Esophagus squamous epithelium (tissue), 5 donors: ENCODE data around the gene C11orf91. TPM values are rescaled to one million over a fixed set of nuclear protein-coding genes. Genes with fewer than 3 reads are reported as not detected.
A peak's percentile ranks its signal among the peaks of the same experiment; 100 is the strongest.

Experiments
- DNase-seq: peaks from one replicate; lab custom pipeline; 2025; lab: John Stamatoyannopoulos, UW
- H3K27ac ChIP-seq, 4 donors: fragments of 200-600 bp; sonication (generic); one replicate each; pipeline ENCODE4 v1.5.1; 2016 to 2019; ENCODE audit warnings: mild to moderate bottlenecking in 1 of 4
- H3K27me3 ChIP-seq, 4 donors: fragments of 200-600 bp; sonication (generic); 1 replicate in 3 of 4; 2 replicates in 1 of 4; pipeline versions ENCODE4 v1.5.1 to v1.6.0; 2017 to 2021; ENCODE audit warnings: antibody characterized with exemption in 1 of 4
- H3K36me3 ChIP-seq, 3 donors: fragments of 200-600 bp; sonication (generic); one replicate each; pipeline ENCODE4 v1.5.1; 2016 to 2019
- H3K4me1 ChIP-seq, 3 donors: fragments of 200-600 bp; sonication (generic); one replicate each; pipeline ENCODE4 v1.5.1; 2017 to 2019
- H3K4me3 ChIP-seq, 4 donors: fragments of 200-600 bp; sonication (generic); 1 replicate in 3 of 4; 2 replicates in 1 of 4; pipeline ENCODE4 v1.5.1; 2016 to 2019; ENCODE audit warnings: mild to moderate bottlenecking in 2 of 4, moderate library complexity in 1 of 4
- H3K9me3 ChIP-seq, 3 donors: fragments of 200-600 bp; sonication (generic); one replicate each; pipeline ENCODE4 v1.5.1; 2016 to 2019
- CTCF ChIP-seq, 6 experiments: fragments of 450-650 bp in 4 of 6; fragments of 200-600 bp in 2 of 6; sonication (generic) in 2 of 6; IDR thresholded peaks; one replicate each; pipeline ENCODE4 v1.5.1; 2016 to 2019; ENCODE audit warnings: antibody characterized with exemption in 6 of 6, mild to moderate bottlenecking in 4 of 6, moderate library complexity in 4 of 6
- POLR2A ChIP-seq, 4 donors: fragments of 450-650 bp; IDR thresholded peaks; one replicate each; pipeline ENCODE4 v1.6.1; 2017; ENCODE audit warnings: antibody characterized with exemption in 4 of 4, mild to moderate bottlenecking in 4 of 4, moderate library complexity in 3 of 4
- WGBS, 2 donors: methylation state at CpG; one replicate each; pipeline ENCODE4 v1.1.5; 2018; 5-methylcytosine and 5-hydroxymethylcytosine counted together
- intact Hi-C: fragments of 100-400 bp; cut with DNase I; formaldehyde crosslinking; loops from one replicate; pipeline ENCODE4 v1.15.0; 2022
- total RNA-seq, 4 donors: library from RNA; depleted of rRNA; stranded (reverse); fragments of >200 nt; gene quantifications; one replicate each; pipeline ENCODE4 v1.1.0, GENCODE V29; 2016
- donor health status: DM: yes; HTN: yes; CAD: no.

The C11orf91 gene
- total RNA-seq, 4 donors from 2014 or later: not detected

- intact Hi-C loops: no loop called here
- DNase-seq: no peak
Measured at GRCh38 chr11:33670250-33671011, 30.2 kb downstream of the C11orf91 start.

GRCh38 chr11:33669598-33670249 lies 30.9 kb downstream of the C11orf91 start:
- Histone ChIP-seq H3K4me1 (peaks cover 13 to 64% (median 18%) of the 10 kb centered on the region in 3 donors), H3K36me3 (no peaks in the 10 kb centered on the region), H3K4me3 (no peak overlapping the region), H3K27me3 (no peaks in the 10 kb centered on the region), H3K27ac (peak overlapping the region in 2 of 4 donors; percentile 79 to 84), H3K9me3 (no peaks in the 10 kb centered on the region)
- intact Hi-C loops: no loop called here
- DNase-seq: no peak
- WGBS, 2 donors: 76 to 87% methylated on average over 5 of the region's 5 CpGs
- no peak for TF ChIP-seq CTCF (IDR thresholded peaks at IDR 0.05)
- no peak for TF ChIP-seq POLR2A (IDR thresholded peaks at IDR 0.05)

More at GRCh38 chr11:33670250-33671011, 30.2 kb downstream of the C11orf91 start:
- TF ChIP-seq CTCF (IDR thresholded peaks at IDR 0.05): no peak
- no peak for TF ChIP-seq POLR2A (IDR thresholded peaks at IDR 0.05)
- Histone ChIP-seq H3K36me3 (no peaks in the 10 kb centered on the region), H3K27ac (peak overlapping the region in 2 of 4 donors; percentile 39 to 49), H3K9me3 (no peaks in the 10 kb centered on the region), H3K4me1 (peaks cover 7 to 57% (median 14%) of the 10 kb centered on the region in 3 donors), H3K4me3 (no peak overlapping the region), H3K27me3 (no peaks in the 10 kb centered on the region)
- WGBS, 2 donors: 48 to 56% methylated on average over 5 of the region's 5 CpGs

GRCh38 chr11:33668951-33669596 lies 31.6 kb downstream of the C11orf91 start:
- Histone ChIP-seq H3K36me3 (no peaks in the 10 kb centered on the region), H3K9me3 (no peaks in the 10 kb centered on the region), H3K4me1 (peaks cover 13 to 71% (median 18%) of the 10 kb centered on the region in 3 donors), H3K4me3 (no peak overlapping the region), H3K27ac (peak overlapping the region in 3 of 4 donors; percentile 79 to 84 (median 80)), H3K27me3 (no peaks in the 10 kb centered on the region)
- WGBS, 2 donors: 93% methylated on average over 3 to 6 of the region's 6 CpGs
- no peak for DNase-seq
- intact Hi-C loops: no loop called here
- no peak for TF ChIP-seq POLR2A (IDR thresholded peaks at IDR 0.05)
- TF ChIP-seq CTCF (IDR thresholded peaks at IDR 0.05): no peak

- 41 to 54% methylated on average over 6 of the region's 6 CpGs for WGBS, 2 donors
- intact Hi-C loops: no loop called here
- no peaks in the 10 kb centered on the region for H3K9me3 ChIP-seq
- peak overlapping the region in 3 of 4 donors; percentile 79 to 84 (median 80) for H3K27ac ChIP-seq
- no peak for DNase-seq
- H3K27me3 ChIP-seq: no peaks in the 10 kb centered on the region
- TF ChIP-seq CTCF (IDR thresholded peaks at IDR 0.05): no peak
- no peak for TF ChIP-seq POLR2A (IDR thresholded peaks at IDR 0.05)
- no peaks in the 10 kb centered on the region for H3K36me3 ChIP-seq
- H3K4me1 ChIP-seq: peaks cover 13 to 71% (median 18%) of the 10 kb centered on the region in 3 donors
- no peak overlapping the region for H3K4me3 ChIP-seq
Measured at GRCh38 chr11:33668468-33668825, 32.2 kb downstream of the C11orf91 start.
